WTC11 (cell line): ENCODE data around the gene OSBPL9. TPM values are rescaled to one million over a fixed set of nuclear protein-coding genes. Genes with fewer than 3 reads are reported as not detected.

ENCODE experiments used
- ATAC-seq: fragments of 200-7000 bp; cut with Tn5 transposase; 2 replicates; pipeline ENCODE4 v1.10.0; 2021; ENCODE audit warnings: mild to moderate bottlenecking, moderate library complexity
- CTCF ChIA-PET: fragments of 300-600 bp; sonication (Branson Sonifier 250); formaldehyde crosslinking; loops from one replicate; lab custom pipeline; 2021; ENCODE audit warnings: antibody characterized with exemption; lab: Charles Lee
- POLR2A ChIA-PET: fragments of 350-600 bp; sonication (Branson Sonifier 250); formaldehyde crosslinking; loops from one replicate; lab custom pipeline; 2021; ENCODE audit warnings: antibody characterized with exemption; lab: Charles Lee
- DNase-seq: peaks from one replicate; pipeline ENCODE4 v3.0.0; 2021; ENCODE audit warnings: low spot score
- H3K27ac Mint-ChIP-seq: 2 replicates; pipeline ENCODE4 v1.8.0; 2021; ENCODE audit warnings: mixed read lengths
- H3K27me3 Mint-ChIP-seq: 2 replicates; pipeline ENCODE4 v1.8.0; 2021; ENCODE audit warnings: low read depth, mild to moderate bottlenecking, moderate library complexity, mixed read lengths
- H3K36me3 Mint-ChIP-seq: 2 replicates; pipeline ENCODE4 v1.8.0; 2021; ENCODE audit warnings: mixed read lengths
- H3K4me1 Mint-ChIP-seq: 2 replicates; pipeline ENCODE4 v1.8.0; 2022; ENCODE audit warnings: mixed read lengths
- H3K4me3 Mint-ChIP-seq: 2 replicates; pipeline ENCODE4 v1.8.0; 2021; ENCODE audit warnings: mild to moderate bottlenecking, moderate library complexity, mixed read lengths
- H3K9me3 Mint-ChIP-seq: 2 replicates; pipeline ENCODE4 v1.8.0; 2021; ENCODE audit warnings: mixed read lengths
- FOXP4 ChIP-seq: sonication (generic); formaldehyde crosslinking; IDR thresholded peaks from 2 replicates; pipeline ENCODE4 v1.8.0; 2022; ENCODE audit warnings: mild to moderate bottlenecking, missing genetic modification reagents
- GRHL2 ChIP-seq: fragments of 250-450 bp; sonication (Bioruptor Pico); IDR thresholded peaks from 2 replicates; pipeline ENCODE4 v1.8.0; 2022; ENCODE audit warnings: mild to moderate bottlenecking, moderate library complexity; ENCODE audit not compliant: insufficient replicate concordance, severe bottlenecking
- JAZF1 ChIP-seq: fragments of 250-450 bp; sonication (Bioruptor Pico); IDR thresholded peaks from 2 replicates; pipeline ENCODE4 v1.9.0; 2021; ENCODE audit warnings: moderate library complexity, mild to moderate bottlenecking, inconsistent platforms
- JUN ChIP-seq: sonication (generic); formaldehyde crosslinking; IDR thresholded peaks from 2 replicates; pipeline ENCODE4 v1.8.0; 2023; ENCODE audit warnings: mild to moderate bottlenecking, missing genetic modification reagents
- NFE2L1 ChIP-seq: sonication (generic); formaldehyde crosslinking; IDR thresholded peaks from 2 replicates; pipeline ENCODE4 v1.8.1; 2023; ENCODE audit warnings: missing genetic modification reagents
- PREB ChIP-seq: sonication (generic); formaldehyde crosslinking; IDR thresholded peaks from 2 replicates; pipeline ENCODE4 v1.8.1; 2022; ENCODE audit warnings: mild to moderate bottlenecking, missing genetic modification reagents, moderate library complexity, borderline replicate concordance
- TEAD4 ChIP-seq: sonication (generic); formaldehyde crosslinking; IDR thresholded peaks from 2 replicates; pipeline ENCODE4 v1.8.0; 2022; ENCODE audit warnings: mild to moderate bottlenecking, missing genetic modification reagents
- USF1 ChIP-seq: sonication (generic); formaldehyde crosslinking; IDR thresholded peaks from 2 replicates; pipeline ENCODE4 v1.8.0; 2022; ENCODE audit warnings: mild to moderate bottlenecking, missing genetic modification reagents
- ZBTB21 ChIP-seq: sonication (generic); formaldehyde crosslinking; IDR thresholded peaks from 2 replicates; pipeline ENCODE4 v1.8.1; 2023; ENCODE audit warnings: mild to moderate bottlenecking, missing genetic modification reagents, borderline replicate concordance
- ZNF219 ChIP-seq: sonication (generic); formaldehyde crosslinking; IDR thresholded peaks from 2 replicates; pipeline ENCODE4 v1.8.0; 2023; ENCODE audit warnings: missing genetic modification reagents, mild to moderate bottlenecking, borderline replicate concordance
- ZNF281 ChIP-seq: sonication (generic); formaldehyde crosslinking; IDR thresholded peaks from 2 replicates; pipeline ENCODE4 v1.8.0; 2023; ENCODE audit warnings: mild to moderate bottlenecking, missing genetic modification reagents
- ZNF396 ChIP-seq: fragments of 250-450 bp; sonication (Bioruptor Pico); IDR thresholded peaks from 2 replicates; pipeline ENCODE4 v1.8.0; 2021; ENCODE audit warnings: mild to moderate bottlenecking, moderate library complexity, borderline replicate concordance
- ZNF423 ChIP-seq: fragments of 250-450 bp; sonication (Bioruptor Pico); IDR thresholded peaks from 2 replicates; pipeline ENCODE4 v2.1.2; 2022; ENCODE audit warnings: mild to moderate bottlenecking, moderate library complexity
- total RNA-seq: library from RNA; stranded (reverse); gene quantifications from 3 replicates; pipeline ENCODE4 v1.2.3, GENCODE V29; 2021
- TF ChIP-seq, protein P1 (sequence below): sonication (generic); formaldehyde crosslinking; IDR thresholded peaks from 2 replicates; pipeline ENCODE4 v1.8.0; 2022; ENCODE audit warnings: missing genetic modification reagents
- TF ChIP-seq, protein P2 (sequence below): sonication (generic); formaldehyde crosslinking; IDR thresholded peaks from 2 replicates; pipeline ENCODE4 v1.8.1; 2023; ENCODE audit warnings: mild to moderate bottlenecking, moderate library complexity, missing genetic modification reagents
- TF ChIP-seq, protein P3 (sequence below): sonication (generic); formaldehyde crosslinking; IDR thresholded peaks from 2 replicates; pipeline ENCODE4 v1.8.1; 2023; ENCODE audit warnings: mild to moderate bottlenecking, missing genetic modification reagents

OSBPL9 gene
- total RNA-seq, 1 experiment from 2014 or later, result 55.6 TPM

DNA sequence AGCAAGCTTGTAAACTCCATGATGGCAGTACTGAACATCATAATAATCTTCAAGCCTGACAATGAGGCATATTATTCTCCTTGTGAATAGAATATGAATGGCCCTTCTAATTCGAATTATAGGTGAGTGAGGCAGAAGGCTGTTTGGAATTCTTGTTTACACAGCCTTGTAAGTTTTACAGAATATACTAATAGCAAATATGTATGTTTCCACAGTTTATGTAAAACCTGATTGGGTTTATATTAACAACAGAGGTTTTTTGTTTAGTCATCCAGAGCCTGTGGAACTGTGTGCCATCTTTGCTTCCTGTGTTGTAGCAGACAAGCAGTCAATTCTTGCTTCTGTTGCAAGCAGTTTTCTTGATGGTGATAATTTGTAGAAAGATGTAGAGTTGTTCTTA, 8.0 kb downstream of the OSBPL9 start (continued):
- TF ChIP-seq GRHL2 (CRISPR knock-in tag) (no peak), ZNF396 (CRISPR knock-in tag) (no peak)

DNA sequence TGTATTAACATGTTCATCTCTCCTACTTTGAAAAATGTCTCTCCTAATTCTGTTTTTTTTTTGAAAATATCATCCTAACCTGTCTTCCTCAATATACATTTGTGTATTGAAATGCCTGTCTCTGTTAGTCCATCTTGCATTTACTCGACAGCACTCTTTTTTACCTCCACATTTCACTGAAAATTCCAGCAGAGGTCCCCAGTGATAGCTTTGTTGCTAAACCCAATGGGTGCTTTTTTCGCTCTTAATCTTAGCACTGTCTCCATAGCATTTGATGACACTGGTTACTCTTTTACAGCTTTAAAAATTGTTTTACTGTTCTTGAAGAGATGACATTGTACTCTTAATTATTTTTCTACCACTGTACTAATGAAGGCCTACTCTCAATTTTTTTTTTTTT, 10.8 kb downstream of the OSBPL9 start:
- POLR2A ChIA-PET, result interaction anchor here (0.7 kb wide), 1 partner anchor 62 kb away, joined by 3 read pairs; no protein-coding TSS in a partner anchor
- no peak for DNase-seq
- ATAC-seq, result peak; percentile 78
- no peak overlapping the region for H3K27ac Mint-ChIP-seq
- no peaks in the 10 kb centered on the region for H3K27me3 Mint-ChIP-seq
- no peaks in the 10 kb centered on the region for H3K9me3 Mint-ChIP-seq
- H3K4me3 Mint-ChIP-seq, result no peak overlapping the region
- H3K4me1 Mint-ChIP-seq, result no peaks in the 10 kb centered on the region; the same call in 1 of the 2 replicates
- TF ChIP-seq NFE2L1 (no peak), ZNF219 (CRISPR knock-in tag) (no peak), ZNF423 (CRISPR knock-in tag) (no peak), TEAD4 (CRISPR knock-in tag) (no peak), FOXP4 (no peak), ZBTB21 (CRISPR knock-in tag) (no peak)
- TF ChIP-seq, protein P1, sequence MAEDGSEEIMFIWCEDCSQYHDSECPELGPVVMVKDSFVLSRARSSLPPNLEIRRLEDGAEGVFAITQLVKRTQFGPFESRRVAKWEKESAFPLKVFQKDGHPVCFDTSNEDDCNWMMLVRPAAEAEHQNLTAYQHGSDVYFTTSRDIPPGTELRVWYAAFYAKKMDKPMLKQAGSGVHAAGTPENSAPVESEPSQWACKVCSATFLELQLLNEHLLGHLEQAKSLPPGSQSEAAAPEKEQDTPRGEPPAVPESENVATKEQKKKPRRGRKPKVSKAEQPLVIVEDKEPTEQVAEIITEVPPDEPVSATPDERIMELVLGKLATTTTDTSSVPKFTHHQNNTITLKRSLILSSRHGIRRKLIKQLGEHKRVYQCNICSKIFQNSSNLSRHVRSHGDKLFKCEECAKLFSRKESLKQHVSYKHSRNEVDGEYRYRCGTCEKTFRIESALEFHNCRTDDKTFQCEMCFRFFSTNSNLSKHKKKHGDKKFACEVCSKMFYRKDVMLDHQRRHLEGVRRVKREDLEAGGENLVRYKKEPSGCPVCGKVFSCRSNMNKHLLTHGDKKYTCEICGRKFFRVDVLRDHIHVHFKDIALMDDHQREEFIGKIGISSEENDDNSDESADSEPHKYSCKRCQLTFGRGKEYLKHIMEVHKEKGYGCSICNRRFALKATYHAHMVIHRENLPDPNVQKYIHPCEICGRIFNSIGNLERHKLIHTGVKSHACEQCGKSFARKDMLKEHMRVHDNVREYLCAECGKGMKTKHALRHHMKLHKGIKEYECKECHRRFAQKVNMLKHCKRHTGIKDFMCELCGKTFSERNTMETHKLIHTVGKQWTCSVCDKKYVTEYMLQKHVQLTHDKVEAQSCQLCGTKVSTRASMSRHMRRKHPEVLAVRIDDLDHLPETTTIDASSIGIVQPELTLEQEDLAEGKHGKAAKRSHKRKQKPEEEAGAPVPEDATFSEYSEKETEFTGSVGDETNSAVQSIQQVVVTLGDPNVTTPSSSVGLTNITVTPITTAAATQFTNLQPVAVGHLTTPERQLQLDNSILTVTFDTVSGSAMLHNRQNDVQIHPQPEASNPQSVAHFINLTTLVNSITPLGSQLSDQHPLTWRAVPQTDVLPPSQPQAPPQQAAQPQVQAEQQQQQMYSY, result no peak
- TF ChIP-seq, protein P2, sequence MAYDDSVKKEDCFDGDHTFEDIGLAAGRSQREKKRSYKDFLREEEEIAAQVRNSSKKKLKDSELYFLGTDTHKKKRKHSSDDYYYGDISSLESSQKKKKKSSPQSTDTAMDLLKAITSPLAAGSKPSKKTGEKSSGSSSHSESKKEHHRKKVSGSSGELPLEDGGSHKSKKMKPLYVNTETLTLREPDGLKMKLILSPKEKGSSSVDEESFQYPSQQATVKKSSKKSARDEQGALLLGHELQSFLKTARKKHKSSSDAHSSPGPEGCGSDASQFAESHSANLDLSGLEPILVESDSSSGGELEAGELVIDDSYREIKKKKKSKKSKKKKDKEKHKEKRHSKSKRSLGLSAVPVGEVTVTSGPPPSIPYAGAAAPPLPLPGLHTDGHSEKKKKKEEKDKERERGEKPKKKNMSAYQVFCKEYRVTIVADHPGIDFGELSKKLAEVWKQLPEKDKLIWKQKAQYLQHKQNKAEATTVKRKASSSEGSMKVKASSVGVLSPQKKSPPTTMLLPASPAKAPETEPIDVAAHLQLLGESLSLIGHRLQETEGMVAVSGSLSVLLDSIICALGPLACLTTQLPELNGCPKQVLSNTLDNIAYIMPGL (CRISPR knock-in tag), result no peak
- TF ChIP-seq, all 79 proteins: peak for 0
- CTCF ChIA-PET, result interaction anchor here (0.5 to 1.7 kb wide), 5 partner anchors 10 to 157 kb away, joined by 3 to 19 read pairs (median 5); partner anchors contain the start of gene OSBPL9
- no peaks in the 10 kb centered on the region for H3K36me3 Mint-ChIP-seq

- H3K36me3 Mint-ChIP-seq, result no peaks in the 10 kb centered on the region
- H3K27ac Mint-ChIP-seq, result peak overlapping the region; percentile 31; the same call in 1 of the 2 replicates
- no peak overlapping the region for H3K4me3 Mint-ChIP-seq
- POLR2A ChIA-PET, result no interaction called here
- CTCF ChIA-PET, result interaction anchor here (1.7 kb wide), 1 partner anchor 139 kb away, joined by 19 read pairs; no protein-coding TSS in a partner anchor
- no peaks in the 10 kb centered on the region for H3K9me3 Mint-ChIP-seq
- no peak for ATAC-seq
- no peak for DNase-seq
- no peaks in the 10 kb centered on the region for H3K27me3 Mint-ChIP-seq
- no peaks in the 10 kb centered on the region; the same call in 1 of the 2 replicates for H3K4me1 Mint-ChIP-seq
- no peak for TF ChIP-seq JAZF1 (CRISPR knock-in tag)
- no peak for TF ChIP-seq USF1 (CRISPR knock-in tag)
- TF ChIP-seq PREB (CRISPR knock-in tag), result no peak
- TF ChIP-seq ZNF281 (CRISPR knock-in tag), result no peak
- TF ChIP-seq, protein P3, sequence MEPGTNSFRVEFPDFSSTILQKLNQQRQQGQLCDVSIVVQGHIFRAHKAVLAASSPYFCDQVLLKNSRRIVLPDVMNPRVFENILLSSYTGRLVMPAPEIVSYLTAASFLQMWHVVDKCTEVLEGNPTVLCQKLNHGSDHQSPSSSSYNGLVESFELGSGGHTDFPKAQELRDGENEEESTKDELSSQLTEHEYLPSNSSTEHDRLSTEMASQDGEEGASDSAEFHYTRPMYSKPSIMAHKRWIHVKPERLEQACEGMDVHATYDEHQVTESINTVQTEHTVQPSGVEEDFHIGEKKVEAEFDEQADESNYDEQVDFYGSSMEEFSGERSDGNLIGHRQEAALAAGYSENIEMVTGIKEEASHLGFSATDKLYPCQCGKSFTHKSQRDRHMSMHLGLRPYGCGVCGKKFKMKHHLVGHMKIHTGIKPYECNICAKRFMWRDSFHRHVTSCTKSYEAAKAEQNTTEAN, result no peak
- TF ChIP-seq JUN (CRISPR knock-in tag), result no peak
Observed at GRCh38 chr1:51628715-51629590, 12.1 kb downstream of the OSBPL9 start.
